Astrocyte (in vitro differentiated cells and primary cell): Measurements from ENCODE around the gene CNGA3. TPM values are rescaled to one million over a fixed set of nuclear protein-coding genes. Genes with fewer than 3 reads are reported as not detected.

Experiments used
- DNase-seq: peaks from one replicate; pipeline ENCODE4 v3.0.0-alpha.2; 2010; ENCODE audit warnings: low read depth
- FAIRE-seq: peaks from 2 replicates; lab custom pipeline; 2011; peaks lifted over from hg19 to GRCh38; lab: Jason Lieb, UNC
- H2AFZ ChIP-seq: 2 replicates; pipeline ENCODE4 v1.6.0; 2012; ENCODE audit warnings: low read depth, low read length, inconsistent platforms
- H3K27ac ChIP-seq: 2 replicates; pipeline ENCODE4 v1.5.1; 2011; ENCODE audit warnings: low read depth, low read length, inconsistent platforms
- H3K27me3 ChIP-seq: 2 replicates; pipeline ENCODE4 v1.6.0; 2011; ENCODE audit warnings: low read length, inconsistent platforms; ENCODE audit not compliant: insufficient read depth
- H3K36me3 ChIP-seq: 2 replicates; pipeline ENCODE4 v1.5.1; 2011; ENCODE audit warnings: low read length, inconsistent platforms; ENCODE audit not compliant: insufficient read depth
- H3K4me1 ChIP-seq: 2 replicates; pipeline ENCODE4 v1.5.1; 2011; ENCODE audit warnings: low read length, inconsistent platforms; ENCODE audit not compliant: insufficient read depth
- H3K4me2 ChIP-seq: 2 replicates; pipeline ENCODE4 v1.6.0; 2012; ENCODE audit warnings: low read length, inconsistent platforms
- H3K4me3 ChIP-seq: 2 replicates; pipeline ENCODE4 v1.5.1; 2011; ENCODE audit warnings: low read depth, mild to moderate bottlenecking, low read length, inconsistent platforms; ENCODE audit not compliant: insufficient read depth
- H3K79me2 ChIP-seq: 2 replicates; pipeline ENCODE4 v1.6.0; 2012; ENCODE audit warnings: mild to moderate bottlenecking, low read length, inconsistent platforms; ENCODE audit not compliant: insufficient read depth
- H3K9ac ChIP-seq: 2 replicates; pipeline ENCODE4 v1.6.0; 2012; ENCODE audit warnings: mild to moderate bottlenecking, low read length, inconsistent platforms
- H3K9me3 ChIP-seq: 2 replicates; pipeline ENCODE4 v1.5.1; 2012; ENCODE audit warnings: low read depth, mild to moderate bottlenecking, low read length, inconsistent platforms; ENCODE audit not compliant: insufficient read depth
- H4K20me1 ChIP-seq: 2 replicates; pipeline ENCODE4 v1.6.0; 2012; ENCODE audit warnings: low read length, inconsistent platforms; ENCODE audit not compliant: insufficient read depth
- H3K27ac Mint-ChIP-seq: one replicate; pipeline ENCODE4 v1.8.0; 2021; ENCODE audit warnings: mild to moderate bottlenecking, mixed read lengths; ENCODE audit not compliant: unreplicated experiment
- H3K27me3 Mint-ChIP-seq: one replicate; pipeline ENCODE4 v1.8.0; 2021; ENCODE audit warnings: low read depth, mixed read lengths; ENCODE audit not compliant: unreplicated experiment
- H3K36me3 Mint-ChIP-seq: one replicate; pipeline ENCODE4 v1.8.0; 2021; ENCODE audit warnings: low read depth, mixed read lengths; ENCODE audit not compliant: unreplicated experiment
- H3K4me1 Mint-ChIP-seq: one replicate; pipeline ENCODE4 v1.8.0; 2021; ENCODE audit warnings: low read depth, mixed read lengths; ENCODE audit not compliant: unreplicated experiment
- H3K4me3 Mint-ChIP-seq: one replicate; pipeline ENCODE4 v1.8.0; 2021; ENCODE audit warnings: mild to moderate bottlenecking, moderate library complexity, mixed read lengths; ENCODE audit not compliant: unreplicated experiment
- H3K9me3 Mint-ChIP-seq: one replicate; pipeline ENCODE4 v1.8.0; 2021; ENCODE audit warnings: mild to moderate bottlenecking, mixed read lengths; ENCODE audit not compliant: unreplicated experiment
- CTCF ChIP-seq: IDR thresholded peaks from 2 replicates; pipeline ENCODE4 v1.5.1; 2011; ENCODE audit warnings: low read depth, mild to moderate bottlenecking, inconsistent platforms, low read length, moderate library complexity; ENCODE audit not compliant: insufficient read depth
- EZH2 ChIP-seq: IDR thresholded peaks from 2 replicates; pipeline ENCODE4 v1.6.1; 2012; ENCODE audit warnings: mild to moderate bottlenecking, low read length, inconsistent platforms; ENCODE audit not compliant: insufficient read depth
- total RNA-seq: library from RNA; stranded (reverse); gene quantifications from 2 replicates; pipeline ENCODE4 v1.2.1, GENCODE V29; 2021

The CNGA3 gene
- total RNA-seq, 1 donor from 2014 or later, result not detected

- H3K27me3 Mint-ChIP-seq, result peaks cover 64% of the 10 kb centered on the region
- FAIRE-seq, result no peak
- no peak for DNase-seq
Measured at GRCh38 chr2:98380203-98380535, 33.9 kb downstream of the CNGA3 start.

DNA sequence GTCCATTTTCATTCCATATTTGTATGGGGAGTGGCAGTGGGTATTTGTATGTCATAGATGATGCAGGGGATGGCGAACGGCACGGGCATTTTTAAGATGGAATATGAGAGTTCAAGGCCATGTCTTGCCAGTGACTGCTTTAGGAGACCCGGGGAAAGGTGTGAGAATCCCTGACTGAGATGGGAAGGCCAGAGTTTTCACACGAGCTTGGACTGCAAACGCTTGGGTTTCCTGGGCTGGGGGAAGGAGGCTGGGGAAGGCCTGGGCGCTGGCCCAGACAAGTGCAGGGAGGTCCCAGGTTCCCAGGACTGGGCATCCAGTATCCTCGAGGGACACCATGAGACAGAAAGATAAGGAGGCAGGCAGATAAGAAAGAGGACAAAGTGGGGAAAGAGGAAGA, 35.2 kb downstream of the CNGA3 start:
- Mint-ChIP-seq H3K9me3 (peaks cover 3% of the 10 kb centered on the region), H3K27me3 (peaks cover 55% of the 10 kb centered on the region), H3K27ac (no peak overlapping the region), H3K4me3 (no peak overlapping the region), H3K36me3 (no peaks in the 10 kb centered on the region), H3K4me1 (peaks cover 1% of the 10 kb centered on the region)
- Histone ChIP-seq H3K4me1 (no peaks in the 10 kb centered on the region), H3K4me3 (no peak overlapping the region), H3K9ac (no peak overlapping the region), H3K36me3 (no peaks in the 10 kb centered on the region), H3K4me2 (no peak overlapping the region), H3K79me2 (no peaks in the 10 kb centered on the region), H4K20me1 (no peaks in the 10 kb centered on the region), H3K27ac (no peak overlapping the region), H3K9me3 (no peaks in the 10 kb centered on the region), H2AFZ (no peak overlapping the region), H3K27me3 (peaks cover 4% of the 10 kb centered on the region)
- TF ChIP-seq EZH2, result no peak
- TF ChIP-seq CTCF, result no peak
- DNase-seq (no peak), FAIRE-seq (no peak)

More at GRCh38 chr2:98380203-98380535, 33.9 kb downstream of the CNGA3 start:
- no peak overlapping the region for H3K4me3 ChIP-seq
- H3K36me3 ChIP-seq, result no peaks in the 10 kb centered on the region
- Mint-ChIP-seq H3K36me3 (no peaks in the 10 kb centered on the region), H3K27ac (no peak overlapping the region), H3K9me3 (peaks cover 3% of the 10 kb centered on the region), H3K4me3 (no peak overlapping the region), H3K4me1 (peaks cover 1% of the 10 kb centered on the region)
- no peaks in the 10 kb centered on the region for H4K20me1 ChIP-seq
- H3K9ac ChIP-seq, result no peak overlapping the region
- H3K4me2 ChIP-seq, result no peak overlapping the region
- no peaks in the 10 kb centered on the region for H3K9me3 ChIP-seq
- no peaks in the 10 kb centered on the region for H3K79me2 ChIP-seq
- no peaks in the 10 kb centered on the region for H3K4me1 ChIP-seq
- peaks cover 7% of the 10 kb centered on the region for H3K27me3 ChIP-seq
- no peak overlapping the region for H2AFZ ChIP-seq
- TF ChIP-seq EZH2 (no peak), CTCF (no peak)
- no peak overlapping the region for H3K27ac ChIP-seq

GRCh38 chr2:98382086-98382485, 35.8 kb downstream of the CNGA3 start:
- Histone ChIP-seq H3K27me3 (peaks cover 3% of the 10 kb centered on the region), H3K9me3 (no peaks in the 10 kb centered on the region), H3K4me3 (no peak overlapping the region), H3K27ac (no peak overlapping the region), H2AFZ (no peak overlapping the region), H3K4me1 (no peaks in the 10 kb centered on the region), H3K4me2 (no peak overlapping the region), H3K9ac (no peak overlapping the region), H3K79me2 (no peaks in the 10 kb centered on the region), H3K36me3 (no peaks in the 10 kb centered on the region), H4K20me1 (no peaks in the 10 kb centered on the region)
- TF ChIP-seq CTCF (no peak), EZH2 (no peak)
- Mint-ChIP-seq H3K27ac (no peak overlapping the region), H3K36me3 (no peaks in the 10 kb centered on the region), H3K4me1 (no peaks in the 10 kb centered on the region), H3K4me3 (no peak overlapping the region), H3K9me3 (peaks cover 3% of the 10 kb centered on the region), H3K27me3 (peaks cover 52% of the 10 kb centered on the region)
- DNase-seq, result no peak
- no peak for FAIRE-seq
